ENCODE data around the gene PCOLCE2.

The PCOLCE2 gene, protein sequence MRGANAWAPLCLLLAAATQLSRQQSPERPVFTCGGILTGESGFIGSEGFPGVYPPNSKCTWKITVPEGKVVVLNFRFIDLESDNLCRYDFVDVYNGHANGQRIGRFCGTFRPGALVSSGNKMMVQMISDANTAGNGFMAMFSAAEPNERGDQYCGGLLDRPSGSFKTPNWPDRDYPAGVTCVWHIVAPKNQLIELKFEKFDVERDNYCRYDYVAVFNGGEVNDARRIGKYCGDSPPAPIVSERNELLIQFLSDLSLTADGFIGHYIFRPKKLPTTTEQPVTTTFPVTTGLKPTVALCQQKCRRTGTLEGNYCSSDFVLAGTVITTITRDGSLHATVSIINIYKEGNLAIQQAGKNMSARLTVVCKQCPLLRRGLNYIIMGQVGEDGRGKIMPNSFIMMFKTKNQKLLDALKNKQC

DNA sequence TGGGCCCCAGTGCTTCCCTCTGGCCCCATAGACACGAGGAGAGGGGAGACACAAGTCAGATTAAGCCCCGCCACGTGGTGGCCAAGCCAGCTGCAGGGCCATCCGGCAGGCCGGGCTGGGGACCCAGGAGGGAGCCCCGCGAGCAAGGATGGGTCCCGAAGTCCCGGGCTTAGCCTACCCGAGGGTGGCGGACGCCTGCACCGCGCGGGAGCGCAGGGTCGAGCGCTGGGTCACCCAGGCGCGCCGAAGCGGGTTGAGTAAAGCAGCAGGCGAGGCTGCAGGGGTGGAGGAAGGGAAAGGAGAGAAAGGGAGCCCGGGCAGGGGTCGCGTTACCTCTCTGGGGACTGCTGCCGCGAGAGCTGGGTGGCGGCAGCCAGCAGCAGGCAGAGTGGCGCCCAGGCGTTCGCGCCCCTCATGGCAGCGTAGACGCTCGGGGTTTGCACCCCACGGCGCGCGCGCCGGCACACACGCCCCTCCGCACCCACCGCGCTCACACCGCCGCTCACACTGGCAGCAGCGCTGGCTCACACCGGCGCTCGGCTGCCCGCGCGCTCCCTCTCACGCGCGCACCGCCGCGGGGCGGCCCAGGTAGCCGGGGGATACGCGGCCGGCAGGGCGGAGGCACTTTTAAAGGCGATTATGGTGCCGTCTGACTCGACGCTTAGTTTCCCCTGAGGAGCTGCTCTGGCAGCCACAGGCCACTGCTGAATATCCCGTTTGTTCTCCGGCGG is at the start of gene PCOLCE2:
TSS of gene PCOLCE2 (minus strand) at position 603 of the 731 bp plus-strand sequence. CDS start at position 416, 187 bp downstream.
- intact Hi-C loops (cut with DNase I), result no loop called here
- DNase-seq, result peak in 3 of 10 donors; percentile 11 to 84 (median 82)

DNA sequence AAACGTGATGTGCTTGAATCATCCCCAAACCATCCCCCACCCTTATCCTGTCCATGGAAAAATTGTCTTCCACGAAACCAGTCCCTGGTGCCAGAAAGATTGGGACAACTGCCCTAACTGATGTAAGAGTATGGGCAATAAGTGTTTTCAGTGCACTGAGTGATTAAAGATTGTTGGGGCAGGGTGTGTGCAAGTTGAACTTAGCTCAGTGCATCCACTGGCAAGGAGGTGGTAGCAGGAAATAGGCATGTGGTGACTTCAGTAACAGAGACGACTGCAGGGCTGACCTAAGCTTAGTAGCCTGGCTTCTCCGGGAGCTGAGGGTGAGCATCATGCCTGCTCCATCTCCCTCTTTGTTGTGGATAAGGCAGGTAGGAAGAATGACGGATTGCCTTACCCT is 47.1 kb upstream of the PCOLCE2 start:
- DNase-seq, result no peak
- intact Hi-C loops (cut with DNase I), result no loop called here

DNA sequence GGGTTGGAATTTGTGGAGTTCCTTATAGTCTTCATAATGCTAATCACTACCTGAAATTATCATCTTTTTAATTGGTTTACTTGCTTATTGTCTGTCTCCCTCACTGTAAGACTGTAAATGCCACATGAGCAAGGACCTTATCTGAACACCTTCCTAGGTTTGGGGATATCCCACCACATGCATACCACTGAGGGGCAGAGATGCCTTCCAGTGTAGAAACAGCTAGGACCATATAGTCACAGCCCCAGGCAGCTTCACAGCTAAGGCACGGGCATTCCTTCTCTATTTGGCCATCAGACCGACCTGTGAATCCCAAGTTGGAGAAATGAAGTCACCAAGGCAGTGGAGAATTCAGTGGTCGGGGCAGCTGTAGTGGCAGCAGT is 46.0 kb upstream of the PCOLCE2 start:
- intact Hi-C loops (cut with DNase I), result no loop called here
- no peak for DNase-seq

DNA sequence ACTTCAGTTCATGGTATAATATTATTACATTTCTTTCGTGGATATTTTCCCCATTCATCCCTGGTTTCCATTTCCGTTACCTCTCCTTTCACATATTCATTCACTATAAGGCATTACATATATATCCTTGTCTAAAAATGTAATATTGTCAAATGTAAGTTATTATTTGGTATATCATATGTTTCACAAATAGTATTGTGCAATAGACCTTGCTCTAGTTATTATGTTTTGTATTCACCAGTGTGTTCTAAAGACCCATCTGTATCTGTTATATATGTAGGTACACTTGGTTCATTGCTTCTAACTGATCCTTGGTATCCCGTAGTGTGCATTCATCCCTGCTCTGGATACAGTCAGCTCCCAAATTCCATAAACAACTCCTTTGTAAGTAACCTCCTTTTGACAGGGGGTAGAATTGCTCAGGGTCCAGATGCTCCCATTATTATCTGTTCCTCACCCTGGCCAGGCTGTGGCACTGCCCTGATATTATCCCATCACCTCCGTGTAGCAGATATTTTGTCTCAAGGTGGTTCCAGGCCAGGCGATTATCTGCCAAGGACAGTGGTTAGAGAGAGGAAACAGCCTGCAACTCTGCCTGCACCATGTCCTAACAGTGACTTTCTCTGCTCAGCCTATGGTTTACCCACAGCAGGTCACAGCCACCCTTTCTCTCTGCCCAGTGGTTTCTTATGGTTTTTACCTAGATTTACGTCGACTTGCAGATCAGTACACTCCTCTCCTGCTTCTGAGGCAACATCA is 45.4 kb upstream of the PCOLCE2 start:
- DNase-seq, result no peak
- intact Hi-C loops (cut with DNase I), result no loop called here

DNA sequence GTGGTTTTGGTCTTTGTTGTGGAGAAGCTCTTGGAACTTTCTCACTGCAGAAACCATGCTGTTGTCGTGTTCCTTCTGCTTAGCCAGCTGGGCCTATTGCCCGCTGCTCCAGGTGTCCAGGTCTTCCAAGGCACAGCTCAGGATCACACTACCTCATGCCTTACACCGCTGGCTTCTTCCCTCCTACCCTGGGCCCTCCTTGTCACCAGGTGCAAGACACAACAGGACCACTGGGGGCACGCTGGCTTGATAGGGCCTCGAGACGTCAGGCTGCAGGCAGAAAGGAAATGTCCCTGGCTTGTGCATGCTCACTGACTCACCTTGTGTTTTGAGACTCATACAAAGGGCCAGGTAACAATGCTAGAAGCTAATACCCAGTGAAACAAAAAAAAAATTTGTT is 42.3 kb upstream of the PCOLCE2 start:
- intact Hi-C loops (cut with DNase I), result no loop called here

DNA sequence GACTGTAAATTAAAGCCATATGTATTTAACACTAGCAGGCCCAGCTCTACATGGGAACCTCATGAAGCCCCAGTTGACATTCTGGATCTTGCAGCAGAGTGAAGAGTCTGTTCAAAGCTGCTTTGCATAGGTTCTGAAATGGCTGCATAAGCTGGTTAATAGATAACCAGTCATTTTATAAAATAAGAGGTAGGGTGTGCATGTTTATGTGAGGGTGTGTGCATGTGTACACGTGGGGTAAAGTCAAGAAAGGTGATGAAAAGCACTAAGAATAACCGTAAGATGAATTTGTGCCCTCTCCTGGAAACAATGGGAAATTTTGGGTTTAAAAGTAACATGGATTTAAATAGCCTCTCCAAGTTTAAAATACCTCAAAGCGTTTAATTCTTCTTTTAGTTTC is 41.6 kb upstream of the PCOLCE2 start:
- DNase-seq, result no peak
- intact Hi-C loops (cut with DNase I), result no loop called here

More for the DNA sequence above, 42.3 kb upstream of the PCOLCE2 start:
- no peak for DNase-seq

DNA sequence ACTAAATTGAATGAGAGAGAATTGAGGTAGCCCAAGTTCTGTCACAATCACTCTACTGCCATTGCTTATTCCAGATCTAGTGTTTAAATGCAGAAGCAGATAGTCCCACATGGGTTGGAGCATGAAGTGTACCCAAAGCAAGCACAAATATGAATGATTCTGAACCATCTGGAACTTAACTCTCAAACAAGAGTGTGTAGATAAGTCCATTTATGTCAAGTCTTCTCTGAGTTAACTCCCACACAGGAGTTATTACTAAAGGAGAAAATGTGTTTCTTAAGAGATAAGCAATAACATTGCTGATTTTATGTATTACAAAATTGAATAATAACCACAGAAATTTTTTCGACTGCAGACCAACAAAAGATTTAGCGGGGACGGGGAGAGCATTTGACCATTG is 41.0 kb upstream of the PCOLCE2 start:
- no peak for DNase-seq
- intact Hi-C loops (cut with DNase I), result no loop called here

DNA sequence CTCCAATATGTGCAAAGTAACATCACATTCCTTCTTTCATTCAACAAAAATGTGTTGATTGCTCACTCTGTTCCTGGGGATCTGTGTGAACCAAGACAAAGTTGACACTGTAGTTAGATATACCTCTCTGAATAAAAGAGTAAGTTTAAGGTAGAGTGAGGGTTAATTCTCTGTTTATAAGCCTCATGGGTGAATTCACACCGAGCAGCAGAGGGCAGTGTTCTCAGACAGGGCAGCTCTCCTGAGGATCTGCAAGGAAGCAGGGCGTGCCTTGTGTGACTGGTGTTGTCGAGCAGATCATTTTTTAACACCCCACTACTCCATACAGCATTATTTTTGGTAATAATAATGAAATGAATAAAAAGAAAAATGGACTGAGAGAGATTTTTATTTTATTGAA is 40.2 kb upstream of the PCOLCE2 start:
- DNase-seq, result no peak
- intact Hi-C loops (cut with DNase I), result no loop called here

DNA sequence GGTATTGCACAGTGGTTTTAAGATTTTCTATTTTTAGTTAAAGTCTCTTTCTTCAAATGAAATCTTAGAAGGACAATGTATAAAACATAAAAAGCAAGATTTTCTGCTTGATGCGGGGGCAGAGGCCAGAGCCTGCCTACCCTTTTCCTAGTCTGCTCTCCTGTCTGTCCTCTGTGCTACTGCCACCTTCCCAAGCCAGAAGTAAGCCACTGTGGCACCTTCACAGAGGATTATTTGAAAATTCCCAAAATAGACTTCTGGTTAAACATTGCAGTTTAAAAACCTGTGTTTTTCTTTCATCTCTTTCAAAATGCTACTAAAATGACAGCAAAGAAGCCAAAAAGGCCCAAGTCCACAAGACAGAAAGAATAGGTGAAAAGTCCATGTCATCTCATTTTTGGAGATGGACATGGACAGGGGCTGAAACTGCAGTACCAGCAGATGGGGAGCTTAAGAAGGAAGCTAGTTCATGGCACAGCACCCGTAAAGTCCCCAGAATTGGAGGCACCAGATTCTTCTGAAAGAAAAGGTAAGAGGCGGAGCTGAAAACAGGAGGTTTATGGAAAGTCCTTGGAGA is 37.6 kb upstream of the PCOLCE2 start:
- DNase-seq, result no peak
- intact Hi-C loops (cut with DNase I), result no loop called here

DNA sequence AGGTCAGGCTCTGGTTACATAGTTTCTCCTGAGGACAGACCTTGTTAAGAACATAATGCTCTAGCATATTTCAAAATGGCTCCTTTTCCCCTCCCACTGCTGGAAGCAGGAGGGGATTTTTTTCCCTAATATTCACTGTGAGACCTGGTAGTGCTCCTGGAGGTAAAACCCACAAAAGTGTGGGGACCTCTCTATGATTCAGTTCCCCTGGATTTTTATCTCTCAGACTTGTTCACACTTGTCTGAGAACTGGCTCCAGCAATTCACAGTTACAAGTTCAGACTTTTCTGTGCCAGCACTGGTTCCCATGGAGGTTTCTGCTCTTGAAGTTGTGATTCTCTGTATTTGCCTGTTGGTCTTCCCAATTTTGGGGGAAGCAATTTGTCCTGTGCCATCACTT is 36.3 kb upstream of the PCOLCE2 start:
- intact Hi-C loops (cut with DNase I), result no loop called here
- DNase-seq, result no peak

DNA sequence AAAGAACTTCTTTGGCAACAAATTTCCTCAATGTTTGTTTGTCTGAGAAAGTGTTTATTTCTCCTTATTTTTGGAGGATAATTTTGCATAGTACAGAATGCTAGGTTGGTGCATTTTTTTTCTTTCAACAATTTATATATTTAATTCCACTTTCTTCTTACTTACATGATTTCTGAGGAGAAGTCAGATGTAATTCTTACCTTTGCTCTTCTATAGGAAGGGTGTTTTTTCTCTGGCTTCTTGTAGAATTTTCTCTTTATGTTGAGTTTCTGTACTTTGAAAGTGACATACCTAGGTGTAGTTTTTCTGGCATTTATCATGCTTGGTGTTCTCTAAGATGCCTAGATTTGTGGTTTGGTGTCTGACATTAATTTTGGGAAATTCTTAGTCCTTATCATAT is 34.8 kb upstream of the PCOLCE2 start:
- intact Hi-C loops (cut with DNase I), result no loop called here
- DNase-seq, result no peak

DNA sequence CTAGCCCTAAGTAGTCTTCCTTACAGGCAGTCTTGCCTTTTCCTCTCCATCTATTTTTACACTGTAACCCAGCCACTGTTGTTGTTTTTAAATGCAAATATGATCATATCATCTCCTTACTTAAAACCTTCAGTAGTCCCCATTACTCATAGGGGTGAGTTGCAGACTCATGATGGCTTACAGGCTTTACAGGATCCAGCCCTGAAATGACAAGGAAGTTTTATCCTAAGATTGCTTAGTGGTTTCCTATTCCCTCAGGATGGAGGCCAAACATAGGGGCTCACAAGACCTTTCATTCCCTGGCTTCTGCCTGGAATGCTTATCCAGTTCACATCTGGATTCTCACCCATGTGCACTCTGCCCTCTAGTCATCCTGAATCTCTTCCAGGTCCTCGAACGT is 27.7 kb upstream of the PCOLCE2 start:
- no peak for DNase-seq
- intact Hi-C loops (cut with DNase I), result no loop called here

DNA sequence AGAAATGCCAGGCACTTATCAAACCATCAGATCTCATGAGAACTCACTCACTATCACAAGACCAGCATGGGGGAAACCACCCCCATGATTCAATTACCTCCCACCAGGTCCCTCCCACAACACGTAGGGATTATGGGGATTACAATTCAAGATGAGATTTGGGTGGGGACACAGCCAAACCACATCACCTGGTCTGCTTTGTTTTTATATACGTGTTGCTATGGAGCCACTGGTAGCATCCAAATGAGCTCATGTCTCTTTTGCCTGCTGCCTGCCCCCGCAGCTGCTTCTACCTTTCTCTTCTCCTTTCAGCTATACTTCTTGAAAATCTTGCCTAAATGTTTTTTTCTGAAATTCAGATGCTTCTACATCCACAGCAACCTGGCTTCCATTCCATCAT is 26.8 kb upstream of the PCOLCE2 start:
- intact Hi-C loops (cut with DNase I), result no loop called here
- no peak for DNase-seq

DNA sequence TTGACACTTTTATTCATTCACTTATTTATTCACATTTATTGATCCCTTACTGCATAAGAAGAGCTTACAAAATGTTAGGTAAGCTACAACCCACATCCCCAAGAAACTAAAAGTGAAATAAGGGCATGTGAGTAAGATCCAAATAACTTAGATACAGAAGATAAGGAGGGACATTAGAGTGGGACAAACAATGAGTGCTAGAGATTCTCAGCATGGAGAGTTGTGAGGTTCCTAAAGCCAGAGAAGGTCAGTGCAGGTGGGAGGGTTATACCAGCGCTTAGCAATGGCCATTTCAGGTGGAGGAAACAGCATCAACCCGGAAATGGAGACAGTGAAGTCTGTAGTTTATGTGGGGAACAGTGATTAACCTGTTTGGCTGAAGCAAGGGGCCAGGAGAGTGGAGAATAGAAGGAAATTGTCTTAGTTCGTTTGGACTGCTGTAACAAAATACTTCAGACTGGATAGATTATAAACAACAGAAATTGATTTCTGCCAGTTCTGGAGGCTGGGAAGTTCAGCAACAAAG is 25.5 kb upstream of the PCOLCE2 start:
- no peak for DNase-seq
- intact Hi-C loops (cut with DNase I), result no loop called here

DNA sequence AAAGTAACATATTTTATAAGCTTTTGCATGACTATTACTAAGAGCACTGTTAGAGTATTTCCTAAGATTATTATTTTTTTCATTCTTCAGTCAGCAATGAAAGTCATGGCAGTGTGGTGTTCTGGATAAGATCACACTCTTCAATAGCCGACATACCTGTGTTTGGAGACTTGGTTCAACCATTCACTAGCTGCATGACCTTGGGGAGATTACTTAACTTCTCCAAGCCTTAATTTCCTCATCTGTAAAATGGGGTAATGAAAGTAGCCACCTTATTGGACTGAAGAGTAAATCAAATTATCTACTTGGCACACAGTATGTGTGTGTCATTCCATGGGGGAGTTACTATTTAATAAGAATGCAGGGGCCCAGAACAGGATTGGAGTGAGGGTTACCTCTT is 24.5 kb upstream of the PCOLCE2 start:
- intact Hi-C loops (cut with DNase I), result no loop called here
- DNase-seq, result no peak

DNA sequence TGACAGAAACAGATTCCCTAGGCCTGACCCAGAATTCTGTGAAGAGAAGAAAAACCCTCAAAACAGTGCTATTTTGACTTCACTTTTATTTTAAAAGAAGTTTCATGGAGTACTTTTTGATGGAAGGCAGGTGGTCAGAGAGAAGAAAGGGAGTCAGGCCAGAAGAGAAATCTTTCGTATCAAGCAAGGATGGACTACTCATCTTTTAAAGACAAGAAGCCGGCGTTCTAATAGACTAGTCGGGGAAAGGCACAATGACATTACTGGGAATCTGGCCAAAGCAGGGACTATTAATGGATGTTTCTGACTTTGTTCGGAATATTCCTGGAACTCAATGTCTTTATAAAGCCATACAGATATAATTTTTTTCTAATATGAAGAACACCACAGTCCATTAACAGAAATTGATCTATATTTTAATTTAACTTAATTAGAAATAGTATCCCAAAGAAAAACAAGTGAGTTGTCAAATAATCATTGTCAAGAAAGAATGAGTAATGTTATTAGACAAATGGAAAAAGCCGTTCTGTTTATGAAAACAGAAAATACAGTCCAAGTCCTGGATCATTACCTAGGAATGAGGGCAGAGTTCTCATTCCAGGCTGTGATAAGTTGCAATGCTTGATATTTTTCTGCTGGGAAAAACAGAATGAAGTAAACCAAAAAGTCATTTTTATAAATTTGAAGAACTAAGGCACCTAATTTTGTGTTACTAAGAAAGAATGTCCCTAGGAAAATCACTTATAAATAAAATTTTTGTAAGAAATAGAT is 23.7 kb upstream of the PCOLCE2 start:
- intact Hi-C loops (cut with DNase I), result no loop called here
- DNase-seq, result no peak

DNA sequence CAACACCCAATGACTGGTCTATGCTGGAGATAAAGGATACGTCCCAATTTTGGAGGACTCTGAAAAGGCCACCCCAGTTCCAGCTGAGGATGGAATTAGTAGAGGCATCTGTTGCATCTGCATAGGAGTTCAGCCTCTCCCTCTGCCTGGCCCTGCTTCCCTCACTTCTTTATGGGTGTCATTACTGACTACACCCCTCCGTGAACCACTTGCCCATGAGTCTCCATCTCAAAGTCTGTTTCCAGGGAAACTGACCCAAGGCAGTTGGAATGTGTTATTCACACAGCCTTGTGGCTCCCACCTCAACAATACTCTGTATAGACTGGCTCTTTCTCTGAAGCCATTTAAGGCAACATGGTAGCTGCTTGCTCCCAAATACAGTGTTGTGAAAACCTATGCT is 21.4 kb upstream of the PCOLCE2 start:
- intact Hi-C loops (cut with DNase I), result no loop called here
- DNase-seq, result no peak

DNA sequence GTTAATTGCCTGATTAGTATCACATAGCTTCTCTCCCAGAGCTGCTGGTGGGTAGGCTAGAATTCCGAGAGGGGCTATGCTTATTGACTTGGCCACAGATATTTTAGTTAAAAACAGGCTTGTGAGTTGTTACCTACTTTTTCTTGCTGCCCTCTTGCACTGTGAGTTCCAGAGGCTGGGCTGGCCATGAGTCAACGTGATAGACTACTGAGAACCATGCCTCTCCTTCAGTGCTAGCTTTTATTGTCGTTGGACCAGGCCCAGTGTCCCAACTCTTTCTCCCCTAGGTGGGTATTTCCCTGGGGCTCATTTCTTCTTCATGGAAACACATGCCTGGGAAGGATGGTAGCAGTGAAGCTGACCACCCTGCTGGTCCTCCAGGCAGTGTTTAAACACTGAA is 20.4 kb upstream of the PCOLCE2 start:
- intact Hi-C loops (cut with DNase I), result no loop called here
- no peak for DNase-seq

DNA sequence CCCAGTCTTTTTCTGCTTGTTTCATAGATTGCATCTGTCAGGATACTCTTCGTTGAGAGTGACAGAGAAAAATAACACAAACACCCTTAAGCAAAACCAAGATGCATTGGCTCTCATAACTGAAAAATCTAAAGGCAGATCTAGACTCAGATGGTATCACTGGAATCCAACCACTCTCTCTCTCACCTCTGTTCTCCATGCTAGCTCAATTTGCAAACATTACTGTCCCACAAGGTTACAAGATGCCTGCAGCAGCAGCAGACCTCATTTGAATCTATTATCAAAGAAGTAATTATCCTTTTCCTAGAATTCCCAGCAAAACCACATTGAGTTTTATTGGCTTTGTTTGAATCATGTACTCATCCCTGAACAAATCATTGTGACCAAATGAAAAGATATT is 19.1 kb upstream of the PCOLCE2 start:
- intact Hi-C loops (cut with DNase I), result no loop called here
- no peak for DNase-seq
